ENCODE data around the gene CAD. TPM values are rescaled to one million over a fixed set of nuclear protein-coding genes. Genes with fewer than 3 reads are reported as not detected.

Gene CAD
- total RNA-seq, 4 donors from 2014 or later, result 9.0 to 28.8 (median 17.4) TPM

DNA sequence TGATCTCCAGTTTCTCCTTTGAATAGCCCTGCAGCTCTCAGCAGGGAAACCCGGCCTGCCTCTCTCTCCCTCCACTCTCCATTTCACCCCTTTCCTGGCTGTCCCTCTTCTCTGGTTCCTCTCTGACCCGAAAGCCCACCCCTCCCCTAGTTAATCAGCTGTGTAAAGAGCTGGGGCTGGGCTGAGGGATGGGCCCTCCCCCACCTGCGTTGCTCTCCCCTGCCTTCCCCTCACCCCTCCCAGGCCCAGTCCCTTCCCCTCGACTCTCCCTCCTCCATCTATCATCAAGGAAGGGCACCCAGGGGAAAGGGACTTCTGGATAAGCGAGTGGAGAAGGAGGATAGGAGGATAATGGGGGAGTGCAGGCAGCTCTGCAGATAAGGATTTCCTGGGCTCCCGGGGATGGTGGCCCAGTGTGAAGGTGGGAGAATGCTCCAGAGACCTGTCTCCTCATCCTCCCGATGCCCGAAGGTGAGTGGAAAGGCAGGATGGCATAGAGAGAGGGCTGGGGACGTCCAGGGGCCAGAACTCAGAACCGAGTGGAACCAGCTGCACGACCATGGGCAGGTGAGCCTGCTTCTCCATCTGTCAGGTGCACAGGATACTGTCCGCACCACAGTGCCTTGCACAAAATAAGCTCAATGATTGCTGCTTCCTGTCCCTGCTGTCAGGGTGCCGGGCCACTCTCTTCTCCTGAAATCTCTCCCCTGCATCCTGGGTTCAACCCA lies 33.6 kb downstream of the CAD start:
- WGBS, 2 donors, result 60% methylated on average over 13 of the region's 13 CpGs
- intact Hi-C loops (cut with DNase I; ENCODE audit: low total_unique reads), result no loop called here
- no peak overlapping the region for H3K4me3 ChIP-seq (ENCODE audit: low read depth, poor library complexity, severe bottlenecking)
- no peak for DNase-seq (ENCODE audit: low spot score in 2 of 2)
- TF ChIP-seq POLR2A (IDR thresholded peaks at IDR 0.05) (no peak), CTCF (IDR thresholded peaks at IDR 0.05) (no peak)

GRCh38 chr2:27251766-27252165 lies 34.6 kb downstream of the CAD start:
- TF ChIP-seq CTCF (IDR thresholded peaks at IDR 0.05), result no peak
- no peak for TF ChIP-seq POLR2A (IDR thresholded peaks at IDR 0.05)
- H3K4me3 ChIP-seq (ENCODE audit: low read depth, poor library complexity, severe bottlenecking), result no peak overlapping the region
- DNase-seq (ENCODE audit: low spot score in 2 of 2), result no peak
- WGBS, 2 donors, result 74 to 77% methylated on average over 13 of the region's 13 CpGs
- intact Hi-C loops (cut with DNase I; ENCODE audit: low total_unique reads), result no loop called here

GRCh38 chr2:27255187-27255586 lies 38.0 kb downstream of the CAD start:
- DNase-seq (ENCODE audit: low spot score in 2 of 2), result no peak
- no peak overlapping the region for H3K4me3 ChIP-seq (ENCODE audit: low read depth, poor library complexity, severe bottlenecking)
- TF ChIP-seq CTCF (IDR thresholded peaks at IDR 0.05), result no peak
- TF ChIP-seq POLR2A (IDR thresholded peaks at IDR 0.05), result no peak
- 55 to 60% methylated on average over 13 of the region's 13 CpGs for WGBS, 2 donors
- intact Hi-C loops (cut with DNase I; ENCODE audit: low total_unique reads), result no loop called here

DNA sequence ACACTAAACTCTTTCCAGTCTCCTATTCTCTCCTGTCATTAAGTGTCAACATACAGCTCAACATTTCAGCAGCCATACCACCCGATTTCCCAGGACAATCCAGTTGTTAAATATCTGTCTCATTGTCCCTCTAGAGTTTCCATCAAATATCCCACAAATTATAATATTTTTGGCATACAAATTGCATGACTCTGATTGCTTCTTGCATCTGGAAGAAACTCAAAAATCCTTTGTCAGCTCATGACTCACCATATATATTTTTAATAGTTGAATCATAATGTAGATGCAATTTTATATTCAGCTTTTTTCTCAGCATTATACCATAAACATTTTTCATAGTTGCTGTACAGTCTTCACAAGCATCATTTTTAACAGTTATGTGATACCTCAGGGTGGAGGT lies 38.5 kb downstream of the CAD start:
- intact Hi-C loops (cut with DNase I; ENCODE audit: low total_unique reads), result no loop called here
- WGBS, 2 donors, result 25 to 28% methylated on average over 1 of the region's 1 CpG
- DNase-seq (ENCODE audit: low spot score in 2 of 2), result no peak
- no peak overlapping the region for H3K4me3 ChIP-seq (ENCODE audit: low read depth, poor library complexity, severe bottlenecking)
- TF ChIP-seq CTCF (IDR thresholded peaks at IDR 0.05), result no peak
- TF ChIP-seq POLR2A (IDR thresholded peaks at IDR 0.05), result no peak

GRCh38 chr2:27256855-27257454 lies 39.8 kb downstream of the CAD start:
- H3K4me3 ChIP-seq (ENCODE audit: low read depth, poor library complexity, severe bottlenecking), result no peak overlapping the region
- TF ChIP-seq CTCF (IDR thresholded peaks at IDR 0.05) (no peak), POLR2A (IDR thresholded peaks at IDR 0.05) (no peak)
- WGBS, 2 donors, result 77 to 79% methylated on average over 7 of the region's 7 CpGs
- intact Hi-C loops (cut with DNase I; ENCODE audit: low total_unique reads), result no loop called here
- DNase-seq (ENCODE audit: low spot score in 2 of 2), result no peak

Measured in lower leg skin (tissue), 4 donors.